Smooth muscle cell (in vitro differentiated cells): ENCODE measurements around the gene MTA2. TPM values are rescaled to one million over a fixed set of nuclear protein-coding genes. Genes with fewer than 3 reads are reported as not detected.

Source experiments
- DNase-seq: peaks from one replicate; lab custom pipeline; 2025; ENCODE audit not compliant: unreplicated experiment; lab: John Stamatoyannopoulos, UW
- H2AFZ ChIP-seq: fragments of 200-600 bp; sonication (generic); 2 replicates; pipeline ENCODE4 v1.6.0; 2016; ENCODE audit warnings: antibody characterized with exemption, low read depth, mild to moderate bottlenecking
- H3F3A ChIP-seq: fragments of 200-600 bp; sonication (generic); 2 replicates; pipeline ENCODE4 v1.6.0; 2017; ENCODE audit warnings: antibody characterized with exemption, low read depth
- H3K27ac ChIP-seq: fragments of 200-600 bp; sonication (generic); 2 replicates; pipeline ENCODE4 v1.5.1; 2016; ENCODE audit warnings: low read depth, mild to moderate bottlenecking
- H3K27me3 ChIP-seq: fragments of 200-600 bp; sonication (generic); 2 replicates; pipeline ENCODE4 v1.6.1; 2016; ENCODE audit warnings: low read depth, mild to moderate bottlenecking
- H3K36me3 ChIP-seq: fragments of 200-600 bp; sonication (generic); 2 replicates; pipeline ENCODE4 v1.5.1; 2016; ENCODE audit warnings: low read depth
- H3K4me1 ChIP-seq: fragments of 200-600 bp; sonication (generic); 2 replicates; pipeline ENCODE4 v1.5.1; 2016; ENCODE audit warnings: low read depth
- H3K4me2 ChIP-seq: fragments of 200-600 bp; sonication (generic); 2 replicates; pipeline ENCODE4 v1.6.0; 2016; ENCODE audit warnings: mild to moderate bottlenecking
- H3K4me3 ChIP-seq: fragments of 200-600 bp; sonication (generic); 2 replicates; pipeline ENCODE4 v1.5.1; 2016; ENCODE audit warnings: mild to moderate bottlenecking
- H3K79me2 ChIP-seq: fragments of 200-600 bp; sonication (generic); 2 replicates; pipeline ENCODE4 v1.6.0; 2016; ENCODE audit warnings: low read depth, mild to moderate bottlenecking
- H3K9ac ChIP-seq: fragments of 200-600 bp; sonication (generic); 2 replicates; pipeline ENCODE4 v1.6.0; 2016; ENCODE audit warnings: low read depth
- H3K9me3 ChIP-seq: fragments of 200-600 bp; sonication (generic); replicated peaks from 2 replicates; pipeline ENCODE4 v1.5.1; 2016; ENCODE audit warnings: low read depth
- H4K20me1 ChIP-seq: fragments of 200-600 bp; sonication (generic); 2 replicates; pipeline ENCODE4 v1.6.0; 2016; ENCODE audit warnings: low read depth
- CTCF ChIP-seq: fragments of 200-600 bp; sonication (generic); IDR thresholded peaks from 2 replicates; pipeline ENCODE4 v1.5.1; 2017; ENCODE audit warnings: borderline replicate concordance, mild to moderate bottlenecking, antibody characterized with exemption; ENCODE audit not compliant: insufficient read depth, poor library complexity, severe bottlenecking
- WGBS: methylation state at CpG from one replicate; pipeline ENCODE4 v1.1.7; 2016; ENCODE audit warnings: low lambda C conversion rate; 5-methylcytosine and 5-hydroxymethylcytosine counted together
- polyA plus RNA-seq: library from polyadenylated mRNA; unstranded; fragments of >200 nt; fragmentation: Nextera tagmentation; extraction: Ambion mirVana; gene quantifications from 2 replicates; pipeline ENCODE4 v1.2.1, GENCODE V29; 2016
- total RNA-seq: library from RNA; depleted of rRNA; stranded (reverse); fragments of >200 nt; gene quantifications from 2 replicates; pipeline ENCODE4 v1.2.3, GENCODE V29; 2014

The MTA2 gene
- total and polyA plus RNA-seq, 2 experiments from 2014 or later = 22.7 to 65.9 TPM

DNA sequence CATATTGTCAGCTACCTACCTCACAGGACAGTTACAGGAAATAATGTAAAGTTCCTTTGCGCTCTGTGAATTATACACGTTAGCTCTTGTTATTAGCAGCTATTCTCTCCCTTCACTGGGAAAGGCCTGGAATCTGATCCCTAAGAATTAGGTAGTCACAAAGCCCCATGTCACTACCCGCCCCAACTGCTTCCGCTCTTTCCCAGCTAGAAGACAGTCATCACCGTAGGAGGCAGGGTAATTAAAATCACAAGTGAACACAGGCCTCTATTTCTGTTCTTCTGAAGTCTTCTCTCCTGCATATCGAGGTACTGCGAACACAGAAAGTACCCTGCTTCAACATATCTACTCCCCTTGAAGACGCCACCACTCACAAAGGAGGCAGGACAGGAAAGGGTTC is 42.5 kb downstream of the MTA2 start:
- H3K9me3 ChIP-seq = no peaks in the 10 kb centered on the region
- TF ChIP-seq CTCF = no peak
- WGBS = 80% methylated on average over 8 of the region's 8 CpGs
- no peak overlapping the region for H2AFZ ChIP-seq
- peaks cover 66% of the 10 kb centered on the region for H3F3A ChIP-seq
- H3K27me3 ChIP-seq = no peaks in the 10 kb centered on the region
- no peaks in the 10 kb centered on the region for H3K36me3 ChIP-seq
- no peak overlapping the region for H3K4me2 ChIP-seq
- no peak for DNase-seq
- peaks cover 34% of the 10 kb centered on the region for H3K4me1 ChIP-seq
- H3K9ac ChIP-seq = no peak overlapping the region
- H3K4me3 ChIP-seq = no peak overlapping the region
- peaks cover 15% of the 10 kb centered on the region for H3K79me2 ChIP-seq
- H3K27ac ChIP-seq = peak overlapping the region; percentile 49
- peaks cover 62% of the 10 kb centered on the region for H4K20me1 ChIP-seq

- no peak overlapping the region for H2AFZ ChIP-seq
- no peaks in the 10 kb centered on the region for H3K9me3 ChIP-seq
- no peaks in the 10 kb centered on the region for H3K27me3 ChIP-seq
- no peaks in the 10 kb centered on the region for H3K36me3 ChIP-seq
- whole genome bisulfite sequencing = 66% methylated on average over 9 of the region's 9 CpGs
- peaks cover 38% of the 10 kb centered on the region for H3K4me1 ChIP-seq
- H3K4me2 ChIP-seq = no peak overlapping the region
- peaks cover 58% of the 10 kb centered on the region for H4K20me1 ChIP-seq
- no peak for DNase-seq
- H3K79me2 ChIP-seq = peaks cover 12% of the 10 kb centered on the region
- H3K9ac ChIP-seq = no peak overlapping the region
- H3F3A ChIP-seq = peaks cover 66% of the 10 kb centered on the region
- H3K27ac ChIP-seq = peak overlapping the region; percentile 49
- TF ChIP-seq CTCF = no peak
- H3K4me3 ChIP-seq = no peak overlapping the region
Measured at GRCh38 chr11:62558669-62559068, 43.0 kb downstream of the MTA2 start.

DNA sequence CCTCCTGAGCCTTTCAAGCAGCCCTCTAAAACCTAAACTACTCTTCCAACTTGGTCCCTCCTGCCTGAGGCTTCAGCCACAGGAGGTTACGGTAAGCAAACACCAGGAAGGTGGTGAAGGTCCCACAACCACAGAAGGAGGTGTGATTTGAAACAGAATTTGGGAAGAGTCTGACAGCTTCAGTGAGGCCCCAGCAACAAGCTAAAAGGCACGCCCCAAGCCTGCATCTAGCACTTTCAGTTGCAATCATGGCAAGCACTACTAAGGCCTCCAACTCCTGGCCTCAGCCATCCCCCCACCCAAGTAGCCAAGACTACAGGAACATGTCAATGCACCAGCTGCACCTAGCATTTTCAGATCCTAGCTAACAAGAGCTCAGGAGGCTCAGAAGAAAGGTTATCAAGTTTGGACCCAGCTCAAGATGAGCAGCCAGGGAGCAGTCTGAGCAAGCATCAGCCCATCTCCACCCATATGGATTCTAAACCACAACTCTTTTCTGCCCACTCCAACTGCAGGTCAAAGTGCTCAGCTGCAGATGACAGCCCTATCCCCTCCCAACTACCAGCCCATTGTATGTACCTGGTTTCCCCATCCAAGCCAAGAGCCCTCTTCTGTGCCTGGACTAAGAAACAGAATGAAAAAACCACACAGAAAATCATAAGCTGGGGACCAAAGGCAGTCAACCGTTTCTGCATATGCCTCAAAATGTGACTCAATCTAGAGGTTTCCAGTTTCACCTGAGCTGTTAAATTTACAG is 44.6 kb downstream of the MTA2 start:
- H3K4me2 ChIP-seq = peak overlapping the region; percentile 79
- H3K79me2 ChIP-seq = peaks cover 8% of the 10 kb centered on the region
- peaks cover 62% of the 10 kb centered on the region for H3F3A ChIP-seq
- H3K4me1 ChIP-seq = peaks cover 45% of the 10 kb centered on the region
- TF ChIP-seq CTCF = no peak
- H2AFZ ChIP-seq = no peak overlapping the region
- H3K9me3 ChIP-seq = no peaks in the 10 kb centered on the region
- no peak overlapping the region for H3K9ac ChIP-seq
- WGBS = 86% methylated on average over 3 of the region's 3 CpGs
- no peak for DNase-seq
- H3K4me3 ChIP-seq = no peak overlapping the region
- H3K27me3 ChIP-seq = no peaks in the 10 kb centered on the region
- peaks cover 42% of the 10 kb centered on the region for H4K20me1 ChIP-seq
- H3K27ac ChIP-seq = peak overlapping the region; percentile 98
- H3K36me3 ChIP-seq = no peaks in the 10 kb centered on the region
